H1 (cell line): ENCODE measurements around the gene ZNF764. TPM values are rescaled to one million over a fixed set of nuclear protein-coding genes. Genes with fewer than 3 reads are reported as not detected.

Experiments used
- CTCF ChIA-PET: fragments of 300-600 bp; sonication (Branson Sonifier 250); formaldehyde crosslinking; loops from one replicate; lab custom pipeline; 2021; ENCODE audit not compliant: partially characterized antibody; lab: Charles Lee
- POLR2A ChIA-PET: fragments of 300-600 bp; sonication (Branson Sonifier 250); formaldehyde crosslinking; loops from one replicate; lab custom pipeline; 2021; ENCODE audit warnings: inconsistent platforms; ENCODE audit not compliant: partially characterized antibody; lab: Charles Lee
- DNase-seq, 2 experiments: peaks; one replicate each; pipeline versions ENCODE4 v3.0.0 to v3.0.0-alpha.2; 2010 to 2022; ENCODE audit warnings: low spot score in 2 of 2, low read depth in 1 of 2, mixed read lengths in 1 of 2
- FAIRE-seq: peaks from 2 replicates; lab custom pipeline; 2011; peaks lifted over from hg19 to GRCh38; lab: Jason Lieb, UNC
- H2AFZ ChIP-seq: 2 replicates; pipeline ENCODE4 v1.8.1; 2012; ENCODE audit warnings: low read length, inconsistent platforms
- H2AK5ac ChIP-seq: 2 replicates; pipeline ENCODE4 v1.6.1; 2013; ENCODE audit warnings: low read depth, low read length
- H2BK120ac ChIP-seq: replicated peaks from 2 replicates; pipeline ENCODE3; 2013; ENCODE audit warnings: low read depth, low read length, inconsistent platforms
- H2BK12ac ChIP-seq: 2 replicates; pipeline ENCODE4 v1.6.1; 2013; ENCODE audit warnings: low read depth, low read length
- H2BK15ac ChIP-seq: 2 replicates; pipeline ENCODE4 v1.6.1; 2013; ENCODE audit warnings: low read length
- H2BK20ac ChIP-seq: 2 replicates; pipeline ENCODE4 v1.6.1; 2013; ENCODE audit warnings: low read length
- H2BK5ac ChIP-seq: 2 replicates; pipeline ENCODE4 v1.6.1; 2013; ENCODE audit warnings: low read depth, low read length
- H3K14ac ChIP-seq: 2 replicates; pipeline ENCODE4 v1.6.1; 2013; ENCODE audit warnings: inconsistent platforms; ENCODE audit not compliant: insufficient read length
- H3K18ac ChIP-seq: 2 replicates; pipeline ENCODE4 v1.6.1; 2013; ENCODE audit warnings: low read length; ENCODE audit errors: extremely low read depth
- H3K23ac ChIP-seq: 2 replicates; pipeline ENCODE4 v1.6.1; 2013; ENCODE audit warnings: inconsistent platforms; ENCODE audit not compliant: insufficient read length
- H3K23me2 ChIP-seq: 2 replicates; pipeline ENCODE4 v1.6.1; 2013; ENCODE audit warnings: low read depth, low read length
- H3K27ac ChIP-seq: 2 replicates; pipeline ENCODE4 v1.6.1; 2011; ENCODE audit warnings: low read depth, low read length, inconsistent platforms
- H3K27me3 ChIP-seq, 4 experiments: replicated peaks in 1 of 4; 1 replicate in 1 of 4; 2 replicates in 3 of 4; pipeline versions ENCODE4 v1.6.1 to v1.8.1; 2011 to 2013; ENCODE audit warnings: low read length in 3 of 4, mild to moderate bottlenecking in 3 of 4, inconsistent platforms in 2 of 4, mixed read lengths in 2 of 4, moderate library complexity in 1 of 4; ENCODE audit not compliant: control insufficient read depth in 3 of 4, insufficient read depth in 3 of 4; ENCODE audit errors: extremely low read depth in 1 of 4
- H3K36me3 ChIP-seq, 4 experiments: 2 replicates each; pipeline versions ENCODE4 v1.6.1 to v1.8.1; 2011 to 2013; ENCODE audit warnings: mild to moderate bottlenecking in 4 of 4, low read length in 3 of 4, moderate library complexity in 2 of 4, control low read depth in 1 of 4, inconsistent platforms in 1 of 4; ENCODE audit not compliant: insufficient read depth in 4 of 4, control insufficient read depth in 2 of 4
- H3K4ac ChIP-seq: replicated peaks from 2 replicates; pipeline ENCODE3; 2013; ENCODE audit warnings: low read length, low read depth, mixed read lengths, inconsistent platforms; ENCODE audit not compliant: insufficient read length
- H3K4me1 ChIP-seq, 4 experiments: replicated peaks in 1 of 4; 1 replicate in 1 of 4; 2 replicates in 3 of 4; pipeline versions ENCODE4 v1.6.1 to v1.8.1; 2011 to 2013; ENCODE audit warnings: low read length in 3 of 4, inconsistent platforms in 2 of 4, mixed read lengths in 1 of 4; ENCODE audit not compliant: insufficient read depth in 4 of 4, control insufficient read depth in 3 of 4
- H3K4me2 ChIP-seq, 2 experiments: 2 replicates each; pipeline versions ENCODE4 v1.6.1 to v1.8.1; 2011 to 2013; ENCODE audit warnings: low read depth in 2 of 2, low read length in 2 of 2, control low read depth in 1 of 2, inconsistent platforms in 1 of 2, mild to moderate bottlenecking in 1 of 2; ENCODE audit not compliant: insufficient read depth in 1 of 2
- H3K4me3 ChIP-seq, 4 experiments: fragments of 200-600, 300-600 bp in 1 of 4; sonication (generic), shearing (Covaris generic), sonication (Bioruptor Twin) in 1 of 4; 2 replicates each; pipeline versions ENCODE4 v1.5.1 to v1.8.1; 2011 to 2016; ENCODE audit warnings: low read length in 4 of 4, low read depth in 3 of 4, control low read depth in 2 of 4, inconsistent platforms in 2 of 4, mild to moderate bottlenecking in 2 of 4, mixed read lengths in 1 of 4, moderate library complexity in 1 of 4; ENCODE audit not compliant: insufficient read depth in 2 of 4; ENCODE audit errors: extremely low read depth in 1 of 4
- H3K56ac ChIP-seq: replicated peaks from 2 replicates; pipeline ENCODE3; 2013; ENCODE audit warnings: low read depth, mild to moderate bottlenecking, mixed read lengths, low read length, inconsistent platforms; ENCODE audit not compliant: insufficient read length
- H3K79me1 ChIP-seq: 2 replicates; pipeline ENCODE4 v1.6.1; 2013; ENCODE audit warnings: low read depth, low read length, control low read depth
- H3K79me2 ChIP-seq, 2 experiments: 2 replicates each; pipeline versions ENCODE4 v1.6.1 to v1.8.1; 2012 to 2013; ENCODE audit warnings: low read length in 2 of 2, mild to moderate bottlenecking in 2 of 2, inconsistent platforms in 1 of 2; ENCODE audit not compliant: insufficient read depth in 2 of 2, control insufficient read depth in 1 of 2
- H3K9ac ChIP-seq, 4 experiments: replicated peaks in 1 of 4; 1 replicate in 1 of 4; 2 replicates in 3 of 4; pipeline versions ENCODE4 v1.6.1 to v1.8.1; 2011 to 2013; ENCODE audit warnings: low read depth in 3 of 4, low read length in 3 of 4, control low read depth in 2 of 4, mild to moderate bottlenecking in 2 of 4, moderate library complexity in 2 of 4, inconsistent platforms in 1 of 4; ENCODE audit errors: extremely low read depth in 1 of 4
- H3K9me3 ChIP-seq, 2 experiments: 2 replicates each; pipeline versions ENCODE4 v1.6.1 to v1.8.1; 2012 to 2013; ENCODE audit warnings: mild to moderate bottlenecking in 2 of 2, moderate library complexity in 2 of 2, control low read depth in 1 of 2, inconsistent platforms in 1 of 2, low read depth in 1 of 2, low read length in 1 of 2, mixed read lengths in 1 of 2; ENCODE audit not compliant: insufficient read depth in 2 of 2
- H4K20me1 ChIP-seq, 2 experiments: replicated peaks in 1 of 2; 2 replicates each; pipeline versions ENCODE3 to v1.8.1; 2011 to 2013; ENCODE audit warnings: inconsistent platforms in 2 of 2, low read length in 2 of 2, mild to moderate bottlenecking in 1 of 2; ENCODE audit not compliant: insufficient read depth in 2 of 2, control insufficient read depth in 1 of 2
- H4K5ac ChIP-seq: 2 replicates; pipeline ENCODE4 v1.6.1; 2013; ENCODE audit warnings: low read length, low read depth, mixed read lengths, inconsistent platforms; ENCODE audit not compliant: insufficient read length
- H4K8ac ChIP-seq: 2 replicates; pipeline ENCODE4 v1.8.0; 2013; ENCODE audit warnings: mild to moderate bottlenecking, moderate library complexity, low read length, inconsistent platforms; ENCODE audit not compliant: insufficient read depth; ENCODE audit errors: extremely low read depth
- H4K91ac ChIP-seq: replicated peaks from 2 replicates; pipeline ENCODE3; 2013; ENCODE audit warnings: low read length, mixed read lengths, inconsistent platforms; ENCODE audit not compliant: insufficient read length
- BCL11A ChIP-seq, 2 experiments: IDR thresholded peaks; one replicate each; pipeline ENCODE4 v1.6.1; 2011; ENCODE audit warnings: low read depth in 2 of 2, low read length in 2 of 2, mild to moderate bottlenecking in 2 of 2
- CBX5 ChIP-seq: fragments of 300-800, 300-1000 bp; sonication (generic); IDR thresholded peaks from 2 replicates; pipeline ENCODE4 v1.7.1; 2016; ENCODE audit warnings: antibody characterized with exemption, low read length, low read depth
- CTBP2 ChIP-seq: IDR thresholded peaks from 2 replicates; pipeline ENCODE4 v1.7.0; 2011; ENCODE audit warnings: borderline replicate concordance, mild to moderate bottlenecking, moderate library complexity, mixed read lengths, low read length; ENCODE audit not compliant: insufficient read depth, insufficient read length
- HDAC6 ChIP-seq: IDR thresholded peaks from one replicate; pipeline ENCODE4 v1.7.1; 2012; ENCODE audit warnings: low read depth, mild to moderate bottlenecking, inconsistent platforms, low read length, moderate library complexity
- MAFK ChIP-seq: IDR thresholded peaks from 2 replicates; pipeline ENCODE4 v1.6.1; 2012; ENCODE audit warnings: low read depth, mild to moderate bottlenecking, improper control_type of control experiment, low read length
- PHF8 ChIP-seq: fragments of 200-600 bp; sonication (generic); conservative IDR thresholded peaks from 2 replicates; pipeline ENCODE4 v1.7.1; 2012; ENCODE audit warnings: low read depth, mild to moderate bottlenecking, inconsistent platforms, low read length, moderate library complexity
- POLR2A ChIP-seq, 2 experiments: IDR thresholded peaks; 1 replicate in 1 of 2; 2 replicates in 1 of 2; pipeline ENCODE4 v1.6.1; 2011; ENCODE audit warnings: low read depth in 2 of 2, low read length in 2 of 2, mild to moderate bottlenecking in 2 of 2; ENCODE audit errors: control extremely low read depth in 1 of 2
- RBBP5 ChIP-seq: IDR thresholded peaks from 2 replicates; pipeline ENCODE4 v1.7.1; 2012; ENCODE audit warnings: low read depth, mild to moderate bottlenecking, inconsistent platforms, low read length, moderate library complexity, borderline replicate concordance
- SP1 ChIP-seq: IDR thresholded peaks from 2 replicates; pipeline ENCODE4 v1.6.1; 2011; ENCODE audit warnings: low read depth, low read length
- SP2 ChIP-seq: IDR thresholded peaks from 2 replicates; pipeline ENCODE4 v1.6.1; 2012; ENCODE audit warnings: mild to moderate bottlenecking, low read length, inconsistent platforms
- SP4 ChIP-seq: IDR thresholded peaks from 2 replicates; pipeline ENCODE4 v1.6.1; 2012; ENCODE audit warnings: low read length, inconsistent platforms
- SUZ12 ChIP-seq: fragments of 200-600 bp; sonication (generic); IDR thresholded peaks from 2 replicates; pipeline ENCODE4 v1.6.1; 2012; ENCODE audit warnings: mild to moderate bottlenecking, inconsistent platforms, low read length, moderate library complexity, mixed read lengths
- WGBS, 2 experiments: shearing (Covaris generic) in 1 of 2; methylation state at CpG; one replicate each; pipeline versions ENCODE4 v1.1.6 to v1.1.7; 2013 to 2015; ENCODE audit warnings: low lambda C conversion rate in 2 of 2, mixed read lengths in 2 of 2, inconsistent platforms in 1 of 2, low coverage in 1 of 2, missing lambda C conversion rate in 1 of 2; ENCODE audit not compliant: insufficient replicate concordance in 2 of 2, insufficient coverage in 1 of 2, insufficient read length in 1 of 2; ENCODE audit errors: extremely low coverage in 1 of 2, missing lambda C conversion rate in 1 of 2; 5-methylcytosine and 5-hydroxymethylcytosine counted together
- polyA plus RNA-seq, 7 experiments: library from polyadenylated mRNA; depleted of rRNA in 3 of 7; stranded (reverse) in 5 of 7; unstranded in 2 of 7; fragments of >200 nt in 5 of 7; fragments of 200-250 nt in 2 of 7; gene quantifications; 1 replicate in 5 of 7; 2 replicates in 1 of 7; 4 replicates in 1 of 7; pipeline versions ENCODE4 v1.2.1 to v1.2.3, GENCODE V29; 2011 to 2013; ENCODE audit warnings: missing spikeins in 2 of 7, mixed read lengths in 2 of 7
- total RNA-seq: library from RNA; stranded (reverse); fragmentation: NEBNext Ultra II Directional; extraction: Animal tissue kit (Norgen Biotek cat#: 25700); gene quantifications from 2 replicates; pipeline ENCODE4 v1.2.1, GENCODE V29; 2021
- TF ChIP-seq, protein P1 (sequence below): IDR thresholded peaks from 2 replicates; pipeline ENCODE4 v1.6.1; 2011; ENCODE audit warnings: low read length, improper control_type of control experiment

ZNF764 gene
- total and polyA plus RNA-seq, 2 of the 8 experiments (the other 6 are each of a cell fraction or from before 2014, with no cell fraction given): 5.7 to 7.7 TPM

DNA sequence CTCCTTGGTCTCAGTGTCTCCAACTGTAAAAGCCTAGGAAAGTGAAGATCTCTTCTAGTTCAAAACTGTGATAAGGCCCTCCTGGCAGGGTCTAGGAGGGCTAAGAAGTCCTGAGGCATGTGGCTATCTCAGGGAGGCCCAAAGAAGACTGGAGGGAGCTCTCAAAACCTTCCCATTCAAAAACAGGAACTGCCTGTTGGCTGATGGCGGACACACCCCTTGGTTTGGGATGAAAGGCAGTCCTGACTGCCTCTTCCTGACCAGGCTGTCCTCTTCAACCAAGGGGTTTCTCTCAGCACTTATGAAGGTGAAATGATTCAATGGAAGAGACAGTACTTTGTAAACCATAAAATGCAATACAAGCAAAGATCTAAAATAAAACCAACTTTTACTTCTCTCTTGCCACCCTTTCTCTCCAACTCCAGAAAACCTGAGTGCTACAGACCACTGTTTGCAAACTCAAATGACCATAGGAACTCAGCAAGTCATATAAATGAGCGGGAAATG lies 4.7 kb downstream of the ZNF764 start:
- no peak for FAIRE-seq
- POLR2A ChIA-PET: interaction anchor here (0.6 to 6.7 kb wide), 6 partner anchors 10 to 26 kb away, joined by 4 to 40 read pairs (median 5); partner anchors contain the start of gene ZNF747
- WGBS, 2 experiments: 93% methylated on average over 2 of the region's 2 CpGs; no CpG with 5 or more reads in 1 of the 2 experiments

More for the DNA sequence above, 4.7 kb downstream of the ZNF764 start:
- Histone ChIP-seq H2BK12ac (no peak overlapping the region), H4K91ac (no peak overlapping the region), H3K79me2 (no peaks in the 10 kb centered on the region), H3K9ac (no peak overlapping the region), H3K9me3 (no peaks in the 10 kb centered on the region), H3K4ac (no peak overlapping the region), H3K56ac (no peak overlapping the region), H2BK20ac (no peak overlapping the region), H3K27ac (no peak overlapping the region), H3K4me2 (no peak overlapping the region), H4K5ac (no peak overlapping the region), H3K14ac (no peak overlapping the region), H3K27me3 (no peaks in the 10 kb centered on the region), H2BK15ac (no peak overlapping the region), H2AFZ (no peak overlapping the region), H3K18ac (no peak overlapping the region), H3K4me1 (peaks cover 4 to 12% (median 7%) of the 10 kb centered on the region in 4 experiments), H3K4me3 (no peak overlapping the region), H2BK120ac (no peak overlapping the region), H4K8ac (no peak overlapping the region), H3K36me3 (peaks cover 3 to 8% (median 5%) of the 10 kb centered on the region in 4 experiments; a peak in 4 of 8 replicates), H3K23ac (no peak overlapping the region), H4K20me1 (peaks cover 0 to 4% of the 10 kb centered on the region in 2 experiments), H2AK5ac (no peak overlapping the region), H3K23me2 (0 out of 2 replicates have a peak, but pooled peaks cover 5% of the 10 kb centered on the region), H3K79me1 (no peaks in the 10 kb centered on the region), H2BK5ac (no peak overlapping the region)
- DNase-seq: no peak
- CTCF ChIA-PET: interaction anchor here (0.6 to 3.8 kb wide), 4 partner anchors 9 to 61 kb away, joined by 3 to 12 read pairs (median 5); partner anchors contain the start of gene ZNF747
- TF ChIP-seq SP2 (no peak), HDAC6 (no peak), SP4 (no peak), SUZ12 (no peak), CTBP2 (no peak), MAFK (no peak), CBX5 (no peak), SP1 (no peak), POLR2A (IDR thresholded peaks at IDR 0.05; ENCODE audit: control extremely low read depth in 1 of 2, low read depth in 2 of 2, low read length in 2 of 2) (no peak), BCL11A (IDR thresholded peaks at IDR 0.05; ENCODE audit: low read depth in 2 of 2, low read length in 2 of 2) (no peak), PHF8 (no peak), RBBP5 (no peak)
- TF ChIP-seq, protein P1, sequence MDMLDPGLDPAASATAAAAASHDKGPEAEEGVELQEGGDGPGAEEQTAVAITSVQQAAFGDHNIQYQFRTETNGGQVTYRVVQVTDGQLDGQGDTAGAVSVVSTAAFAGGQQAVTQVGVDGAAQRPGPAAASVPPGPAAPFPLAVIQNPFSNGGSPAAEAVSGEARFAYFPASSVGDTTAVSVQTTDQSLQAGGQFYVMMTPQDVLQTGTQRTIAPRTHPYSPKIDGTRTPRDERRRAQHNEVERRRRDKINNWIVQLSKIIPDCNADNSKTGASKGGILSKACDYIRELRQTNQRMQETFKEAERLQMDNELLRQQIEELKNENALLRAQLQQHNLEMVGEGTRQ: no peak
